GM21717 (cell line): ENCODE measurements around the gene OR1N2.
"Not testable (repeated sequence)": the region's sequence is repeated elsewhere in the genome, so short reads cannot be mapped to it uniquely, and the experiment has no call there.

Experiments used
- ATAC-seq: cut with Tn5 transposase; IDR thresholded peaks from one replicate; pipeline ENCODE4 v1.9.1; 2021; ENCODE audit warnings: mild to moderate bottlenecking, moderate library complexity; ENCODE audit not compliant: unreplicated experiment

Gene OR1N2

GRCh38 chr9:122552812-122553211 is at the start of gene OR1N2:
Gene OR1N2 (plus strand): TSS chr9:122553112. CDS start chr9:122553212, 100 bp downstream.
- no peak for ATAC-seq

DNA sequence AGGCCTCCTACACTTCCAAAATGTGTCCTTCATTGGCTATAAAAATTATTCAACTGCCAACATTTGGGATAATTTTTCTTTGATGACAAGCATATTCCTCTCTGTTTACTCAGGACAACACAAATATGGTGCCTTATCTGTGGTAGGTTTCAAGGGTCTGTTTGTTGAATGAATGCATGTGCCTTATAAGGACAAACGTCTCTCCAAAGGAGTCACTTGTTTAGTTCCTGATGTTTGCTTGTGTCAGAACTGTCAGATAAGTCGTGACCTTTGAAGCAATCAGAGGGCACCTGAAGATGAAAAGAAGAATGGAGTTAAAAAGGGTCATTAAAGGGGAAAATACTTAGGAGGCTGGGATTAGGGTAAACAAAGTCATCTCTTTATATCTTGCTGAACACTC is 45.9 kb upstream of the OR1N2 start:
- no peak for ATAC-seq

- no peak for ATAC-seq
Measured at GRCh38 chr9:122510502-122510901, 42.4 kb upstream of the OR1N2 start, which contains the start of gene OR1J2. Gene OR1J2 (plus strand): TSS chr9:122510802. CDS start chr9:122510802, 0 bp downstream.

DNA sequence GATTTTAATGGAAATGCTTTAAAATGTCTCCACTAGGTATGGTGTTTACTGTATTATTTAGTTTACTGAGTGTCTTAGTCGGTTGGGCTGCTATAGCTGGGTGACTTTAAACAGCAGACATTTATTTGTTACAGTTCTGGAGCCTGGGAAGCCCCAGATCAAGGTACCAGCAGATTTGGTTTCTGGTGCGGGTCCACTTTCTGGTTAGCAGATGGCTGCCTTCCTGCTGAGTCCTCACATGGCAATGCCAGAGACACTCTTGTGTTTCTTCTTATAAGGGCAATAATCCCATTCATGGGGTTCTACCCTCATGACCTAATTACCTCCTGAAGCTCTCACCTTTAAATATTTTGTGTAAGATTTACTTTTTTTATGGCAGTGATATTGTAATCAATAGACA is 34.7 kb upstream of the OR1N2 start:
- no peak for ATAC-seq

DNA sequence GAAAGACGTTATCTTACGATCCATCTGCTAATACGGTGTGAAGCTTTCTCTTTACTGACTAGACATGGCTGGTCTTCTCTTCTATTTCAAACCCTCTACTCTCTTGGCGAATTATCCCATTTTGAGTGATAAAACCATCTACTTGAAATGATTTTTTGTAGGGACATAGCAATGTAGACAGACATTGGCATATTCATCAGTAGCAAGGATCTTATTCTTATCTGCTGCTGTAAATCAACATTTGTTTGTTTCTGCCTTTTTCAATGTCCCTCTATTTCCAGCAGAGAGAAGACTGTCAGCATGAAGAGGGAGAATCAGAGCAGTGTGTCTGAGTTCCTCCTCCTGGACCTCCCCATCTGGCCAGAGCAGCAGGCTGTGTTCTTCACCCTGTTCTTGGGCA is 34.1 kb upstream of the OR1N2 start, which contains the start of gene OR1J4:
OR1J4 (plus strand) TSS at position 301 of the 400 bp plus-strand sequence; CDS start at position 301, 0 bp downstream.
- no peak for ATAC-seq

DNA sequence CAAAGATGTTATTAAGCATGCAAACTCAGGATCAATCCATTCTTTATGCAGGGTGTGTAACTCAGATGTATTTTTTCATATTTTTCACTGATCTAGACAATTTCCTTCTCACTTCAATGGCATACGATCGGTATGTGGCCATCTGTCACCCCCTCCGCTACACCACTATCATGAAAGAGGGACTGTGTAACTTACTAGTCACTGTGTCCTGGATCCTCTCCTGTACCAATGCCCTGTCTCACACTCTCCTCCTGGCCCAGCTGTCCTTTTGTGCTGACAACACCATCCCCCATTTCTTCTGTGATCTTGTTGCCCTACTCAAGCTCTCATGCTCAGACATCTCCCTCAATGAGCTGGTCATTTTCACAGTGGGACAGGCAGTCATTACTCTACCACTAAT is 33.5 kb upstream of the OR1N2 start:
- no peak for ATAC-seq

DNA sequence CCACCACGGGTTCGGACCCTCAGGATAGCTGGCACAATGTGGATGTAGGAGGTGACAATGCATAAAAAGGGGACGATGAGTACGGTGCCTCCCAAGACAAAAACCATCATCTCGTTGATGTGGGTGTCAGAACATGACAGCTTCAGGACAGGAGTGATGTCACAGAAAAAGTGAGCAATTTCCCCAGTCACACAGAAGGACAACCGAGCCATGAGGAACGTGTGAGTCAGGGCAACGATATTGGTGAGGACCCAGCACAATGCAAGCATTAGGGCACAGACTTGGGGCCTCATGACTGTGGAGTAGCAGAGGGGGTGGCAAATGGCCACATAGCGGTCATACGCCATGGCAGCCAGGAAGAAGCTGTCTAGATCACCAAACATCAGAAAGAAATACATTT is 26.3 kb upstream of the OR1N2 start:
- ATAC-seq, result no peak

- no peak for ATAC-seq
Measured at GRCh38 chr9:122527193-122527592, 25.7 kb upstream of the OR1N2 start, which contains the start of gene OR1N1. Gene OR1N1 (minus strand): TSS chr9:122527293. CDS start chr9:122527293, 0 bp downstream.

DNA sequence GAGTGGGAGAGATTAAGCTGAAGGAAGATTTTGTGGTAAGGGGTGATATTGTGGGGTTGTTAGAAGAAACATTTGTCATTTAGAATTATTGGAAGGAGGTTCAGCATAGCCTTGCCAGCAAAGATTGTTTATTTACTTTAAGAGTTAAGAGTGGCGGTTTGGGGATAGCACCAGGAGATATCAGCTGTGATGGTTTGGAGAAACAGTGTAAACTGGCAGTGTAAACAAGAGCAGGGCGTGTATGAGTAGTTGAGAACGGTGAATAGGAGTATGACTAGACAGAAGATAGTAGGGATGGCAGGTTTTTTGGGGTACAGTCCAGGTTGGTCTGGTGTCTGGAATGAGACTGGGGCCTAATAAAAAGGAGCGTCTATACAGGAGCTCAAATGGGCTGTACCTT is 21.8 kb upstream of the OR1N2 start:
- ATAC-seq, result not testable (repeated sequence)

- no peak for ATAC-seq
Measured at GRCh38 chr9:122536134-122536533, 16.8 kb upstream of the OR1N2 start.

GRCh38 chr9:122537066-122537465 is 15.8 kb upstream of the OR1N2 start:
- not testable (repeated sequence) for ATAC-seq

DNA sequence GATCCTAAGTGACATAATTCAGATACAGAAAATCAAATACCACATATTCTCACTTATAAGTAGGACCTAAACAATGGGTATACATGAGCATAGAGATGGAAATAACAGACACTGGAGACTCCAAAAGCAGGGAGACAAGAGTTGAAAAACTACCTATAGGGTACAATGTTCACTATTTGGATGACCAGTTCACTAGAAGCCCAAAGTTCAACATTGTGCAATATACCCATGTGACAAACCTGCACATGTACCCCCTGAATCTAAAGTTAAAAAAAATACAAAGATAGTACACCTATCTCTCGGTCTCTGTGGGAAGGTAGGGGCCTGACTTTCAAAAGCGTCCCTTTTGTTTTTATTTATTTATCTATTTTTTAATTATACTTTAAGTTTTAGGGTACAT is 14.2 kb upstream of the OR1N2 start:
- ATAC-seq, result no peak

DNA sequence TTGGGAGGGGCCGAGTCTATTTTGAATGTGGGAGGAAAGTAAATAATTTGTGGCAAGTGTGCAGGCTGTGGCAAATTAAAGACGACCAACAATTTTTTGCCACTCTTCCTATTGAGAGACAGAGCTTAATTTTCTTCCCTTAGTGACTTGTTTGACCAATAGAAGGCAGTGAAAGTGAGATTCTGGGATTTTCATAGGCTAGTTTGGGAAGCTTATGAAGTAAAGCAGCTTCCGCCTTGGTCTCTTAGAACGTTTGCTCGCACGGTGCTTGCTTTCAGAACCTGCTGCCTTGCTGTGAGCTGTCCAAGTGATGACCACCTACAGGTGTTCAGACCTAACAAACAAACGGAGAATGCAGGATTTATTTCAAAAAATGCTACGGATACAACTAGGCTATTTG is 6.7 kb upstream of the OR1N2 start:
- no peak for ATAC-seq

GRCh38 chr9:122551371-122551770 is 1.5 kb upstream of the OR1N2 start:
- ATAC-seq, result no peak

- ATAC-seq, result no peak
Measured at GRCh38 chr9:122561446-122561845, 8.5 kb downstream of the OR1N2 start.

DNA sequence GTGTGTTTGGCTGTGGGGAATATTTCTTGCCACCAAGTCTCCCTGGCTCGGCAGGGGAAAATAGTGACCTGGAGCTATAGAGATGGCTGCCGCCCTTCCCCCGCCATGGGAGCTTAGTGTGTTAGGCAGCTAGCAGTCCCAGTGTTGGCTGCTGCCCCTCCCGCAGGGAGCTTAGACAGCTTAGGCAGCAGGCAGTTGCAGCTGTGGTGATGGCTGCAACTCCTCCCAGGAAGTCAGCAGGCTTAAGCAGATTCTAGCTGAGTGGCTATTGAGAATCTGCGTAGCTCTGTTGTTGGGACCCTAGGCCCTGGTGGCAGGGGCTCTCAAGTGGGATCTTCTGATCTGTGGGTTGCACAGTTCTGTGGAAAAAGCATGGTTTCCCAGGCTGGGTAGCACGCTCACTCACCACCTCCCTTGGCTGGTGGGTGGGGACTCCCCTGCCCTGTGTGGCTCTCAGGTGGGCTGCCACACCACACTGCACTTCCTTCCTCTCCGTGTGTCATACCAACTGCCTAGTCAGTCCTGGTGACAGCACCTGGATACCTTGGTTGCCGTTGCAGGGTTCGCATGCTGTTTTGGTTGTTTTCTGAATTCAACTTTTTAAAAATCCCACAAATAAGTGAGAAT is 9.3 kb downstream of the OR1N2 start:
- no peak for ATAC-seq

GRCh38 chr9:122567901-122568300 is 15.0 kb downstream of the OR1N2 start:
- no peak for ATAC-seq

DNA sequence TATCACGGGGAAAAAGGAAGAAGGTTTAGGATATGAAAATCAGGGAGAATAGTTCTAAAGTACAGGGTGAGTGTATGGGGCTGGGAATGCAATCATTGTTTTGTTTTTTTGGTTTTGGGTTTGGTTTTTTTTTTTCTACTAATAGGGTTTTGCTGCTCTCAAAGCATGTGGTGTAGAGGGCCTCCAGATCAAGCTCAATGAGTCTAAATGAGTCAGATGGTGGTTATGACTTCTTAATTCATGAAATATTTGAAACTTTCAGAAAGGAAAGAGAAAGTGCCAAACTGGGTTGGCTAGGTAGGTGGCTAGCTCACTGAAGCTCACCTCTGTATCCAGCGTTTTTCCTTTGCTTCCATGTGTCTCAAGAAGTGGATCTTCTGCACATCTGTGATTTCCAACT is 19.5 kb downstream of the OR1N2 start:
- ATAC-seq, result no peak

GRCh38 chr9:122579874-122580273 is 27.0 kb downstream of the OR1N2 start:
- no peak for ATAC-seq

GRCh38 chr9:122580360-122580759 is 27.4 kb downstream of the OR1N2 start:
- no peak for ATAC-seq

GRCh38 chr9:122583284-122583683 is 30.4 kb downstream of the OR1N2 start, which contains the start of gene OR1L8:
Gene OR1L8 (minus strand): TSS chr9:122583384. CDS start chr9:122568477, 14,907 bp downstream.
- ATAC-seq, result not testable (repeated sequence)
